Measurements from ENCODE around the gene IRF6.

IRF6 gene

GRCh38 chr1:209855006-209855405 is 49.1 kb upstream of the IRF6 start:
- ATAC-seq, result no peak
- TF ChIP-seq TCF4 (CRISPR knock-in tag; IDR thresholded peaks at IDR 0.05; ENCODE audit: borderline replicate concordance) (no peak), OSR1 (CRISPR knock-in tag; IDR thresholded peaks at IDR 0.05) (no peak)
- TF ChIP-seq, protein P1, sequence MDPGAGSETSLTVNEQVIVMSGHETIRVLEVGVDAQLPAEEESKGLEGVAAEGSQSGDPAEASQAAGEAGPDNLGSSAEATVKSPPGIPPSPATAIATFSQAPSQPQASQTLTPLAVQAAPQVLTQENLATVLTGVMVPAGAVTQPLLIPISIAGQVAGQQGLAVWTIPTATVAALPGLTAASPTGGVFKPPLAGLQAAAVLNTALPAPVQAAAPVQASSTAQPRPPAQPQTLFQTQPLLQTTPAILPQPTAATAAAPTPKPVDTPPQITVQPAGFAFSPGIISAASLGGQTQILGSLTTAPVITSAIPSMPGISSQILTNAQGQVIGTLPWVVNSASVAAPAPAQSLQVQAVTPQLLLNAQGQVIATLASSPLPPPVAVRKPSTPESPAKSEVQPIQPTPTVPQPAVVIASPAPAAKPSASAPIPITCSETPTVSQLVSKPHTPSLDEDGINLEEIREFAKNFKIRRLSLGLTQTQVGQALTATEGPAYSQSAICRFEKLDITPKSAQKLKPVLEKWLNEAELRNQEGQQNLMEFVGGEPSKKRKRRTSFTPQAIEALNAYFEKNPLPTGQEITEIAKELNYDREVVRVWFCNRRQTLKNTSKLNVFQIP (CRISPR knock-in tag; IDR thresholded peaks at IDR 0.05; ENCODE audit: borderline replicate concordance, low read depth), result no peak

- ATAC-seq, result no peak
- TF ChIP-seq ZNF70 (CRISPR knock-in tag; IDR thresholded peaks at IDR 0.05), result no peak
- TF ChIP-seq CSDC2 (CRISPR knock-in tag; IDR thresholded peaks at IDR 0.05), result no peak
- no peak for TF ChIP-seq ZFP3 (CRISPR knock-in tag; IDR thresholded peaks at IDR 0.05)
- TF ChIP-seq GLIS3 (CRISPR knock-in tag; IDR thresholded peaks at IDR 0.05), result no peak
- no peak for TF ChIP-seq TCF4 (CRISPR knock-in tag; IDR thresholded peaks at IDR 0.05; ENCODE audit: borderline replicate concordance)
- no peak for TF ChIP-seq SNAI2 (CRISPR knock-in tag; IDR thresholded peaks at IDR 0.05)
- TF ChIP-seq ZC3H10 (CRISPR knock-in tag; IDR thresholded peaks at IDR 0.05), result no peak
- no peak for TF ChIP-seq ISL1 (CRISPR knock-in tag; IDR thresholded peaks at IDR 0.05)
- TF ChIP-seq BACH2 (CRISPR knock-in tag; IDR thresholded peaks at IDR 0.05; ENCODE audit: borderline replicate concordance), result no peak
- TF ChIP-seq PATZ1 (CRISPR knock-in tag; IDR thresholded peaks at IDR 0.05; ENCODE audit: borderline replicate concordance), result no peak
- TF ChIP-seq, protein P1 (CRISPR knock-in tag; IDR thresholded peaks at IDR 0.05; ENCODE audit: borderline replicate concordance, low read depth), result no peak
- TF ChIP-seq, protein P2, sequence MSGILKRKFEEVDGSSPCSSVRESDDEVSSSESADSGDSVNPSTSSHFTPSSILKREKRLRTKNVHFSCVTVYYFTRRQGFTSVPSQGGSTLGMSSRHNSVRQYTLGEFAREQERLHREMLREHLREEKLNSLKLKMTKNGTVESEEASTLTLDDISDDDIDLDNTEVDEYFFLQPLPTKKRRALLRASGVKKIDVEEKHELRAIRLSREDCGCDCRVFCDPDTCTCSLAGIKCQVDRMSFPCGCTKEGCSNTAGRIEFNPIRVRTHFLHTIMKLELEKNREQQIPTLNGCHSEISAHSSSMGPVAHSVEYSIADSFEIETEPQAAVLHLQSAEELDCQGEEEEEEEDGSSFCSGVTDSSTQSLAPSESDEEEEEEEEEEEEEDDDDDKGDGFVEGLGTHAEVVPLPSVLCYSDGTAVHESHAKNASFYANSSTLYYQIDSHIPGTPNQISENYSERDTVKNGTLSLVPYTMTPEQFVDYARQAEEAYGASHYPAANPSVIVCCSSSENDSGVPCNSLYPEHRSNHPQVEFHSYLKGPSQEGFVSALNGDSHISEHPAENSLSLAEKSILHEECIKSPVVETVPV (CRISPR knock-in tag; IDR thresholded peaks at IDR 0.05), result no peak
Observed at GRCh38 chr1:209854196-209854595, 48.3 kb upstream of the IRF6 start.

- no peak for ATAC-seq
- TF ChIP-seq ARNTL (CRISPR knock-in tag; IDR thresholded peaks at IDR 0.05; ENCODE audit: borderline replicate concordance, low read depth) (no peak), CSDC2 (CRISPR knock-in tag; IDR thresholded peaks at IDR 0.05) (no peak), ESRRG (CRISPR knock-in tag; IDR thresholded peaks at IDR 0.05) (no peak), RARB (CRISPR knock-in tag; IDR thresholded peaks at IDR 0.05) (no peak), ZNF8 (CRISPR knock-in tag; IDR thresholded peaks at IDR 0.05) (no peak), ZC3H10 (CRISPR knock-in tag; IDR thresholded peaks at IDR 0.05) (no peak), SNAI2 (CRISPR knock-in tag; IDR thresholded peaks at IDR 0.05) (no peak), ISL1 (CRISPR knock-in tag; IDR thresholded peaks at IDR 0.05) (no peak), ZFP30 (CRISPR knock-in tag; IDR thresholded peaks at IDR 0.05) (no peak)
- TF ChIP-seq, protein P3, sequence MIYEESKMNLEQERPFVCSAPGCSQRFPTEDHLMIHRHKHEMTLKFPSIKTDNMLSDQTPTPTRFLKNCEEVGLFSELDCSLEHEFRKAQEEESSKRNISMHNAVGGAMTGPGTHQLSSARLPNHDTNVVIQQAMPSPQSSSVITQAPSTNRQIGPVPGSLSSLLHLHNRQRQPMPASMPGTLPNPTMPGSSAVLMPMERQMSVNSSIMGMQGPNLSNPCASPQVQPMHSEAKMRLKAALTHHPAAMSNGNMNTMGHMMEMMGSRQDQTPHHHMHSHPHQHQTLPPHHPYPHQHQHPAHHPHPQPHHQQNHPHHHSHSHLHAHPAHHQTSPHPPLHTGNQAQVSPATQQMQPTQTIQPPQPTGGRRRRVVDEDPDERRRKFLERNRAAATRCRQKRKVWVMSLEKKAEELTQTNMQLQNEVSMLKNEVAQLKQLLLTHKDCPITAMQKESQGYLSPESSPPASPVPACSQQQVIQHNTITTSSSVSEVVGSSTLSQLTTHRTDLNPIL (CRISPR knock-in tag; IDR thresholded peaks at IDR 0.05; ENCODE audit: low read depth), result no peak
- TF ChIP-seq, protein P2 (CRISPR knock-in tag; IDR thresholded peaks at IDR 0.05), result no peak
Observed at GRCh38 chr1:209853676-209854075, 47.7 kb upstream of the IRF6 start.

Data from SK-N-SH treated with all-trans-retinoic acid at 6 μM for 48 hours (cell line).